Chondrocyte (in vitro differentiated cells): Measurements from ENCODE around the gene ANKRD11. TPM values are rescaled to one million over a fixed set of nuclear protein-coding genes. Genes with fewer than 3 reads are reported as not detected.

Experiments used
- DNase-seq: peaks from one replicate; pipeline ENCODE4 v3.0.0; 2021; ENCODE audit warnings: mixed read lengths, low spot score
- H3K27ac Mint-ChIP-seq: one replicate; pipeline ENCODE4 v1.8.0; 2021; ENCODE audit warnings: mild to moderate bottlenecking, moderate library complexity, mixed read lengths; ENCODE audit not compliant: unreplicated experiment
- H3K27me3 Mint-ChIP-seq: 2 replicates; pipeline ENCODE4 v1.8.0; 2021; ENCODE audit warnings: low read depth, mixed read lengths
- H3K36me3 Mint-ChIP-seq: 2 replicates; pipeline ENCODE4 v1.8.0; 2021; ENCODE audit warnings: low read depth, mixed read lengths
- H3K4me1 Mint-ChIP-seq: 2 replicates; pipeline ENCODE4 v1.8.0; 2021; ENCODE audit warnings: low read depth, mild to moderate bottlenecking, mixed read lengths
- H3K4me3 Mint-ChIP-seq: one replicate; pipeline ENCODE4 v1.8.0; 2021; ENCODE audit warnings: mild to moderate bottlenecking, moderate library complexity, mixed read lengths; ENCODE audit not compliant: unreplicated experiment
- H3K9me3 Mint-ChIP-seq: 2 replicates; pipeline ENCODE4 v1.8.0; 2021; ENCODE audit warnings: low read depth, mixed read lengths
- total RNA-seq: library from RNA; stranded (reverse); gene quantifications from 3 replicates; pipeline ENCODE4 v1.2.1, GENCODE V29; 2021
- TF ChIP-seq, protein P1 (sequence below): fragments of 200-600 bp; sonication (generic); IDR thresholded peaks from 2 replicates; pipeline ENCODE4 v1.5.0; 2021; ENCODE audit warnings: antibody characterized with exemption, mild to moderate bottlenecking, moderate library complexity

ANKRD11 gene
- total RNA-seq, 1 donor from 2014 or later: 180 TPM

DNA sequence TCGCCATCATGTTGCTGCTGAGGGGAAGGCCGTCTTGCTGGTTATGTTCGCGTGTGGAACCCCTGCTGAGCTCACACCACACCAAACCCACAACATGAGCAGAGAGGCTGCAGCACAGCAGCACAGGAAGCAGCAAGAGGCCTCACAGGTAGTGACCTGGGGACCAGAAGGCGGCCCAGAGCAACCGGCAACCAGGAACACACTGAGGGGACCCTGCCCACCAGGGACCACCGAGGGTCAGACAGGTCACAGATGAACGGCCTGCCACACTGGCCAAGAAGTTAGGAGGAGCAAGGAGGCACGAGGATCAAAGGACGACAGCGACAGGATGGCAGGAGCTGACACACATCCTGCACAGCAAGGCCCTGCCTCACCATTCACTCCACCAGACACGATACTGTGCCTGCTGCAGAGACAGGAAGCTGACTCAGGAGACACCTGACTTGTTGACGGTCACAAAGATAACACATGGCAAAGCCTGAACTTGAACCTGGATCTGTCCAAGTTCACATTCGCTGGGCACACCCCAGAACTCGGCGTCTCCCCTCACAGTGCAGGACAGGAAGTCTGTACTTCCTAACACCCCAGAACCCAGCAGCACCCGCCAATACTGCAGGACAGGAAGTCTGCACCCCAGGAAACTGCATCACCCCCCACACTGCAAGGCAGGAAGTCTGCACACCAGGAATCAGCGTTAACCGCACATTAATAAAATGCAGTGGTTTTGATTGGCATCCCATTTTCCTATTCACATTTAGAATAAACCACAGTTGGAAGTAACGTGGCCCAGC lies 174.4 kb downstream of the ANKRD11 start:
- Mint-ChIP-seq H3K4me3 (peak overlapping the region; percentile 3), H3K27me3 (no peaks in the 10 kb centered on the region), H3K9me3 (no peaks in the 10 kb centered on the region), H3K27ac (peak overlapping the region; percentile 96), H3K4me1 (peaks cover 77% of the 10 kb centered on the region), H3K36me3 (peaks cover 10% of the 10 kb centered on the region)
- TF ChIP-seq, protein P1, sequence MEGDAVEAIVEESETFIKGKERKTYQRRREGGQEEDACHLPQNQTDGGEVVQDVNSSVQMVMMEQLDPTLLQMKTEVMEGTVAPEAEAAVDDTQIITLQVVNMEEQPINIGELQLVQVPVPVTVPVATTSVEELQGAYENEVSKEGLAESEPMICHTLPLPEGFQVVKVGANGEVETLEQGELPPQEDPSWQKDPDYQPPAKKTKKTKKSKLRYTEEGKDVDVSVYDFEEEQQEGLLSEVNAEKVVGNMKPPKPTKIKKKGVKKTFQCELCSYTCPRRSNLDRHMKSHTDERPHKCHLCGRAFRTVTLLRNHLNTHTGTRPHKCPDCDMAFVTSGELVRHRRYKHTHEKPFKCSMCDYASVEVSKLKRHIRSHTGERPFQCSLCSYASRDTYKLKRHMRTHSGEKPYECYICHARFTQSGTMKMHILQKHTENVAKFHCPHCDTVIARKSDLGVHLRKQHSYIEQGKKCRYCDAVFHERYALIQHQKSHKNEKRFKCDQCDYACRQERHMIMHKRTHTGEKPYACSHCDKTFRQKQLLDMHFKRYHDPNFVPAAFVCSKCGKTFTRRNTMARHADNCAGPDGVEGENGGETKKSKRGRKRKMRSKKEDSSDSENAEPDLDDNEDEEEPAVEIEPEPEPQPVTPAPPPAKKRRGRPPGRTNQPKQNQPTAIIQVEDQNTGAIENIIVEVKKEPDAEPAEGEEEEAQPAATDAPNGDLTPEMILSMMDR: no peak
- DNase-seq: peak; percentile 62

GRCh38 chr16:89315271-89315670 lies 175.1 kb downstream of the ANKRD11 start:
- H3K27me3 Mint-ChIP-seq: no peaks in the 10 kb centered on the region
- TF ChIP-seq, protein P1: no peak
- no peak for DNase-seq
- peak overlapping the region; percentile 96 for H3K27ac Mint-ChIP-seq
- H3K4me3 Mint-ChIP-seq: no peak overlapping the region
- peaks cover 10% of the 10 kb centered on the region for H3K36me3 Mint-ChIP-seq
- H3K4me1 Mint-ChIP-seq: peaks cover 70% of the 10 kb centered on the region
- H3K9me3 Mint-ChIP-seq: no peaks in the 10 kb centered on the region

GRCh38 chr16:89314854-89315253 lies 175.5 kb downstream of the ANKRD11 start:
- Mint-ChIP-seq H3K36me3 (peaks cover 10% of the 10 kb centered on the region), H3K27me3 (no peaks in the 10 kb centered on the region), H3K9me3 (no peaks in the 10 kb centered on the region), H3K4me3 (no peak overlapping the region), H3K27ac (peak overlapping the region; percentile 96), H3K4me1 (peaks cover 66% of the 10 kb centered on the region)
- TF ChIP-seq, protein P1: no peak
- DNase-seq: no peak

GRCh38 chr16:89314357-89314756 lies 176.0 kb downstream of the ANKRD11 start:
- Mint-ChIP-seq H3K27ac (peak overlapping the region; percentile 96), H3K4me1 (peaks cover 61% of the 10 kb centered on the region), H3K36me3 (peaks cover 10% of the 10 kb centered on the region), H3K27me3 (no peaks in the 10 kb centered on the region), H3K9me3 (no peaks in the 10 kb centered on the region), H3K4me3 (no peak overlapping the region)
- DNase-seq: no peak
- TF ChIP-seq, protein P1: no peak

GRCh38 chr16:89313583-89313982 lies 176.8 kb downstream of the ANKRD11 start:
- no peak overlapping the region for H3K4me3 Mint-ChIP-seq
- no peaks in the 10 kb centered on the region for H3K9me3 Mint-ChIP-seq
- no peak for DNase-seq
- no peaks in the 10 kb centered on the region for H3K27me3 Mint-ChIP-seq
- H3K4me1 Mint-ChIP-seq: peaks cover 53% of the 10 kb centered on the region
- peak overlapping the region; percentile 96 for H3K27ac Mint-ChIP-seq
- TF ChIP-seq, protein P1: no peak
- peaks cover 10% of the 10 kb centered on the region for H3K36me3 Mint-ChIP-seq
